SU-DHL-6 (cell line): ENCODE measurements around the gene MIPEP.

Experiments
- EZH2phosphoT487 ChIP-seq: fragments of 200-600 bp; sonication (generic), shearing (Covaris generic); conservative IDR thresholded peaks from 2 replicates; pipeline ENCODE4 v1.6.1; 2018; ENCODE audit warnings: mild to moderate bottlenecking, antibody characterized with exemption, low read length, moderate library complexity, mixed read lengths
- TF ChIP-seq, protein P1 (sequence below): fragments of 200-600 bp; sonication (generic); IDR thresholded peaks from one replicate; pipeline ENCODE4 v1.5.1; 2017; ENCODE audit warnings: antibody characterized with exemption, mild to moderate bottlenecking, low read length, moderate library complexity; ENCODE audit not compliant: insufficient read depth, poor library complexity, severe bottlenecking

DNA sequence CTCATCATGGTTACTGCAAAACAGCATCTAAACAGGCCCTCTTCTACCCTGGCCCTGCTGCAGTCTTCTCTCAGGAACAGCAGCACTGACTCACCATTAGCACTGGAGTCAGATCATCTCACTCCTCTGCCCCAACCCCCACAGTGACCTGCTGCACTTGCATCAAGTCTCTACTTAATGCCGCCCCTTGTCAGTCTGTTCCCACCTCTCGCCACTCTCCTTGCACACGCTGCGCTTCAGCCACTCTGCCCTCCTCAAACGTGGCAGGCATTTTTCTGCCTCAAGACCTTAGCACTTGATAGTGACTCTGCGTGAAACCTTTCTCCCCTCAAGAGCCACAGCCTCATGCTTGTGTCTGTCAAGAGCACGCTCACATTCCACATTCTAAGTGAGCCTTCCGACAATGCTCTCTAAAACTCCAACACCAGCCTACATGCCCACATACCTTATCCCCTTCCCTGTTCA lies 22.1 kb downstream of the MIPEP start:
- TF ChIP-seq, protein P1, sequence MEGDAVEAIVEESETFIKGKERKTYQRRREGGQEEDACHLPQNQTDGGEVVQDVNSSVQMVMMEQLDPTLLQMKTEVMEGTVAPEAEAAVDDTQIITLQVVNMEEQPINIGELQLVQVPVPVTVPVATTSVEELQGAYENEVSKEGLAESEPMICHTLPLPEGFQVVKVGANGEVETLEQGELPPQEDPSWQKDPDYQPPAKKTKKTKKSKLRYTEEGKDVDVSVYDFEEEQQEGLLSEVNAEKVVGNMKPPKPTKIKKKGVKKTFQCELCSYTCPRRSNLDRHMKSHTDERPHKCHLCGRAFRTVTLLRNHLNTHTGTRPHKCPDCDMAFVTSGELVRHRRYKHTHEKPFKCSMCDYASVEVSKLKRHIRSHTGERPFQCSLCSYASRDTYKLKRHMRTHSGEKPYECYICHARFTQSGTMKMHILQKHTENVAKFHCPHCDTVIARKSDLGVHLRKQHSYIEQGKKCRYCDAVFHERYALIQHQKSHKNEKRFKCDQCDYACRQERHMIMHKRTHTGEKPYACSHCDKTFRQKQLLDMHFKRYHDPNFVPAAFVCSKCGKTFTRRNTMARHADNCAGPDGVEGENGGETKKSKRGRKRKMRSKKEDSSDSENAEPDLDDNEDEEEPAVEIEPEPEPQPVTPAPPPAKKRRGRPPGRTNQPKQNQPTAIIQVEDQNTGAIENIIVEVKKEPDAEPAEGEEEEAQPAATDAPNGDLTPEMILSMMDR, result no peak
- TF ChIP-seq EZH2phosphoT487, result no peak
